ENCODE measurements around the gene VPS35. TPM values are rescaled to one million over a fixed set of nuclear protein-coding genes. Genes with fewer than 3 reads are reported as not detected.

Gene VPS35
- total RNA-seq, 1 donor from 2014 or later, result 105 TPM

DNA sequence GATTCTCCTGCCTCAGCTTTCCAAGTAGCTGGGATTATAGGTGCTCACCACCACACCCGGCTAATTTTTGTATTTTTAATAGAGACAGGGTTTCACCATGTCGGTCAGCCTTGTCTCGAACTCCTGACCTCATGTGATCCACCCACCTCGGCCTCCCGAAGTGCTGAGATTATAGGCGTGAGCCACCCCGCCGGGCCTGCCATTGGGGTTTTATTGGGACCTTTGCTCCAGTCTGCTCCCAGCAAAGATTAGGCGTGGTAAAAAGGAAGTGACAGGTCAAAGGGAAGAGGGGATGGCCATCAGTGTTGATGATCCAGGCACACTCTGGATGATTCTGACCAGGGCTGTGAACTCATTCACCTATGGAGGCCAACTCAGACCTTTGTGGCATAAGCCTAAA lies 38.7 kb upstream of the VPS35 start:
- H3K4me3 Mint-ChIP-seq (ENCODE audit: unreplicated experiment), result no peak overlapping the region
- TF ChIP-seq, protein P1, sequence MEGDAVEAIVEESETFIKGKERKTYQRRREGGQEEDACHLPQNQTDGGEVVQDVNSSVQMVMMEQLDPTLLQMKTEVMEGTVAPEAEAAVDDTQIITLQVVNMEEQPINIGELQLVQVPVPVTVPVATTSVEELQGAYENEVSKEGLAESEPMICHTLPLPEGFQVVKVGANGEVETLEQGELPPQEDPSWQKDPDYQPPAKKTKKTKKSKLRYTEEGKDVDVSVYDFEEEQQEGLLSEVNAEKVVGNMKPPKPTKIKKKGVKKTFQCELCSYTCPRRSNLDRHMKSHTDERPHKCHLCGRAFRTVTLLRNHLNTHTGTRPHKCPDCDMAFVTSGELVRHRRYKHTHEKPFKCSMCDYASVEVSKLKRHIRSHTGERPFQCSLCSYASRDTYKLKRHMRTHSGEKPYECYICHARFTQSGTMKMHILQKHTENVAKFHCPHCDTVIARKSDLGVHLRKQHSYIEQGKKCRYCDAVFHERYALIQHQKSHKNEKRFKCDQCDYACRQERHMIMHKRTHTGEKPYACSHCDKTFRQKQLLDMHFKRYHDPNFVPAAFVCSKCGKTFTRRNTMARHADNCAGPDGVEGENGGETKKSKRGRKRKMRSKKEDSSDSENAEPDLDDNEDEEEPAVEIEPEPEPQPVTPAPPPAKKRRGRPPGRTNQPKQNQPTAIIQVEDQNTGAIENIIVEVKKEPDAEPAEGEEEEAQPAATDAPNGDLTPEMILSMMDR (IDR thresholded peaks at IDR 0.05), result no peak
- DNase-seq (ENCODE audit: low spot score), result no peak
- no peak overlapping the region for H3K27ac Mint-ChIP-seq (ENCODE audit: unreplicated experiment)
- no peaks in the 10 kb centered on the region for H3K27me3 Mint-ChIP-seq (ENCODE audit: low read depth)
- H3K9me3 Mint-ChIP-seq (ENCODE audit: low read depth), result peaks cover 11% of the 10 kb centered on the region
- H3K36me3 Mint-ChIP-seq (ENCODE audit: low read depth), result no peaks in the 10 kb centered on the region
- no peaks in the 10 kb centered on the region for H3K4me1 Mint-ChIP-seq (ENCODE audit: low read depth)

DNA sequence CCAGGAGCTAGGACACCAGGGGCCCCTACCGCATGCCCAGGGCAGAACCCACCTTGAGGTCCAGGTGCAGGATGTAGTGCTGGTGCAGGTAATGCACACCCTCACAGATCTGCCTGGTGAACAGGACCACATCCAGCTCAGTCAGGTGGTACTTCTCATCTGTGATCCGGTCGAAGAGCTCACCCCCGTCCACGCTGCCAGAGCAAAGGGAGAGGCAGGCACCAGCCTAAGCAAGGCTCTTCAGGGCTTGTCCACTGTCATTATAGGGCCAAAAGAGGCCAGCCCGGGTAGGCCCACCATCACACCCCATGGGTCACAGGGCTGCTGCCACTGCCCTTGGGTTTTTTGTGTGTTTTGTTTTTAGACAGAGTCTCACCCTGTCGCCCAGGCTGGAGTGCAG lies 38.2 kb upstream of the VPS35 start:
- no peak for DNase-seq (ENCODE audit: low spot score)
- Mint-ChIP-seq H3K27me3 (ENCODE audit: low read depth) (no peaks in the 10 kb centered on the region), H3K36me3 (ENCODE audit: low read depth) (no peaks in the 10 kb centered on the region), H3K27ac (ENCODE audit: unreplicated experiment) (no peak overlapping the region), H3K9me3 (ENCODE audit: low read depth) (peaks cover 11% of the 10 kb centered on the region), H3K4me1 (ENCODE audit: low read depth) (no peaks in the 10 kb centered on the region), H3K4me3 (ENCODE audit: unreplicated experiment) (no peak overlapping the region)
- TF ChIP-seq, protein P1 (IDR thresholded peaks at IDR 0.05), result no peak

DNA sequence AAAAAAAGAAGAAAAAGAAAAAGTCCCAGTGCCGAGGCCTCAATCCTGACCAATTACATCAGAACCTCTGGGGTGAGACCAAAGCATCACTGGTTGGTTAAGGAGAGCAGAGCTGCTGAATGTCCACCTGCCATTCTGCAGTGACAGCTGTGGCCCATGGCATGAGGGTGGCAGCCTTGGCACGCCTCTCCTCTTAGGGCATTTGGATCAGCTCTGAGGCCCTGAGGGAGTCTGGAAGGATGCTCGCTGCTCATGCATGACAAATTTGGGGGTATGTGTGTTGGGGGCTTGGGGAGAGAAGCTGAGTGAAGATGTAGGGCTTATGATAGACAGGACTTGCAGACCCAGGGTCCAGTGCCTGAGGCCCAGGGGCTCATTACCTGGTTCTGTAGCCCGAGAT lies 32.9 kb upstream of the VPS35 start:
- peaks cover 11% of the 10 kb centered on the region for H3K9me3 Mint-ChIP-seq (ENCODE audit: low read depth)
- no peak overlapping the region for H3K27ac Mint-ChIP-seq (ENCODE audit: unreplicated experiment)
- H3K4me1 Mint-ChIP-seq (ENCODE audit: low read depth), result no peaks in the 10 kb centered on the region
- TF ChIP-seq, protein P1 (IDR thresholded peaks at IDR 0.05), result no peak
- H3K36me3 Mint-ChIP-seq (ENCODE audit: low read depth), result no peaks in the 10 kb centered on the region
- no peak for DNase-seq (ENCODE audit: low spot score)
- no peak overlapping the region for H3K4me3 Mint-ChIP-seq (ENCODE audit: unreplicated experiment)
- H3K27me3 Mint-ChIP-seq (ENCODE audit: low read depth), result no peaks in the 10 kb centered on the region

DNA sequence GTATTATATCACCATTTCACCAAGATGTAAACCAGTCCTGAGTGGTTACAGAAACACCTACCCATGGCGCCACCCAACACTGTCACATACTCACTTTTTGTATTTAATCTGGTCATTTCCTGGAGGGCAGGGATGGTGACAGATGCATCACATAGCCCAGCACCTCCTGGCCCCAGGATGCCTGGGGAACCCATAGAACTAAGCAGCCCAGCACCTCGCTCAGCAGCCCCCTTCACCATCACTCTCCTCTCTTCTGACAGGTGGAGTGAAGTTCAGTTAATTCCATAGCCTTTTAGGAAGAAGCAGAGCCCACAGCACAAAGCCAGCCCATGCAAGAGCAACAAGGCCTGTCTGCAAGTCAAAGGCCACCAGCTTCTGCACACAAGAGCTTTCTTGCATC lies 31.6 kb upstream of the VPS35 start:
- Mint-ChIP-seq H3K9me3 (ENCODE audit: low read depth) (peaks cover 7% of the 10 kb centered on the region), H3K27me3 (ENCODE audit: low read depth) (no peaks in the 10 kb centered on the region), H3K4me1 (ENCODE audit: low read depth) (no peaks in the 10 kb centered on the region), H3K27ac (ENCODE audit: unreplicated experiment) (no peak overlapping the region), H3K4me3 (ENCODE audit: unreplicated experiment) (no peak overlapping the region), H3K36me3 (ENCODE audit: low read depth) (no peaks in the 10 kb centered on the region)
- TF ChIP-seq, protein P1 (IDR thresholded peaks at IDR 0.05), result no peak
- DNase-seq (ENCODE audit: low spot score), result no peak

DNA sequence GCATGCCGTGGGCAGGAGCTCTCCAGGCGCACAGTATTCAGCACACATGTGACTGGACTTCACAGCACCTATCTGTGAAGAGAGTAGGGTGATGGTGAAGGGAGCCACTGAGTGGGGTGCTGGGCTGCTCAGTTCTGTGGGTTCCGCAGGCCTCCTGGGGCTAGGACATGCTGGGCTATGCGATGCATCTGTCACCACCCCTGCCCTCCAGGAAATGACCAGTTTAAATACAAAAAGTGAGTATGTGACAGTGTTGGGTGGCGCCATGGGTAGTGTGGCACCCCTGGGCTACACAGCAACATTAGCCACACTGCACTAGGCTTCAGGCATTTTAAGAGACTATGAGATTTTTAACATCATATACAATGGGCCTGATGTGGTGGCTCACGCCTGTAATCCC lies 30.6 kb upstream of the VPS35 start:
- Mint-ChIP-seq H3K27ac (ENCODE audit: unreplicated experiment) (no peak overlapping the region), H3K27me3 (ENCODE audit: low read depth) (no peaks in the 10 kb centered on the region), H3K4me1 (ENCODE audit: low read depth) (no peaks in the 10 kb centered on the region), H3K9me3 (ENCODE audit: low read depth) (peaks cover 6% of the 10 kb centered on the region), H3K4me3 (ENCODE audit: unreplicated experiment) (no peak overlapping the region), H3K36me3 (ENCODE audit: low read depth) (no peaks in the 10 kb centered on the region)
- TF ChIP-seq, protein P1 (IDR thresholded peaks at IDR 0.05), result no peak
- no peak for DNase-seq (ENCODE audit: low spot score)
